GM12878 (cell line): ENCODE measurements around the gene SFT2D2.

Experiments
- CTCF ChIP-seq, 3 experiments: IDR thresholded peaks in 2 of 3; conservative IDR thresholded peaks in 1 of 3; 2 replicates each; pipeline ENCODE4 v1.5.1; 2011; ENCODE audit warnings: low read depth in 3 of 3, low read length in 3 of 3, mild to moderate bottlenecking in 3 of 3, control low read depth in 2 of 3, moderate library complexity in 2 of 3, inconsistent platforms in 1 of 3, mixed read lengths in 1 of 3; ENCODE audit not compliant: control insufficient read depth in 2 of 3, insufficient read depth in 1 of 3; ENCODE audit errors: extremely low read depth in 1 of 3
- SREBF1 ChIP-seq: IDR thresholded peaks from 2 replicates; pipeline ENCODE4 v1.6.1; 2012; ENCODE audit warnings: mild to moderate bottlenecking, low read length

GRCh38 chr1:168218658-168219057, 7.1 kb upstream of the SFT2D2 start:
- TF ChIP-seq CTCF (IDR thresholded peaks at IDR 0.05 in 2 of 3, conservative IDR thresholded peaks at IDR 0.05 in 1 of 3; ENCODE audit: control insufficient read depth in 2 of 3, extremely low read depth in 1 of 3, insufficient read depth in 1 of 3, low read depth in 3 of 3, low read length in 3 of 3) (no peak), SREBF1 (no peak)
